K562 (cell line): ENCODE data around the gene GSTA4. TPM values are rescaled to one million over a fixed set of nuclear protein-coding genes. Genes with fewer than 3 reads are reported as not detected.

Experiments
- ATAC-seq: fragments of 200-7000 bp; cut with Tn5 transposase; 3 replicates; pipeline ENCODE4 v1.9.1; 2020; ENCODE audit warnings: moderate library complexity
- BruUV-seq: library from RNA; stranded (reverse); fragments of 400-500 nt; replicated peaks from 2 replicates; lab custom pipeline; 2021; lab: Mats Ljungman, UMichigan
- CTCF ChIA-PET: fragments of 300-600 bp; formaldehyde crosslinking; extraction: SDS; loops from one replicate; lab custom pipeline; 2021; ENCODE audit warnings: low intra/inter-chr PET ratio; lab: Yijun Ruan, JAX
- POLR2A ChIA-PET: fragments of 300-600, 350-650 bp; sonication (Branson Sonifier 250); formaldehyde crosslinking; extraction: SDS; loops from one replicate; lab custom pipeline; 2021; ENCODE audit warnings: antibody characterized with exemption, inconsistent platforms; lab: Yijun Ruan, JAX
- DNase-seq, 4 experiments: peaks; one replicate each; pipeline versions ENCODE4 v3.0.0 to v3.0.0-alpha.2; 2011 to 2018; ENCODE audit warnings: low spot score in 3 of 4, mixed read lengths in 3 of 4; ENCODE audit errors: extremely low read depth in 1 of 4
- FAIRE-seq: peaks from 2 replicates; lab custom pipeline; 2011; peaks lifted over from hg19 to GRCh38; lab: Jason Lieb, UNC
- H2AFZ ChIP-seq: 2 replicates; pipeline ENCODE4 v1.6.0; 2011; ENCODE audit warnings: low read depth, low read length, control low read depth, inconsistent platforms
- H3K27ac ChIP-seq: fragments of 200-600 bp; 3 replicates; pipeline ENCODE4 v1.8.0; 2011; ENCODE audit warnings: low read depth, mild to moderate bottlenecking, control low read depth, inconsistent platforms, low read length, moderate library complexity, mixed read lengths; ENCODE audit errors: extremely low read depth
- H3K27me3 ChIP-seq, 2 experiments: fragments of 300-600 bp in 1 of 2; 2 replicates in 1 of 2; 3 replicates in 1 of 2; pipeline versions ENCODE4 v1.6.0 to v1.8.0; 2011; ENCODE audit warnings: inconsistent platforms in 2 of 2, low read length in 2 of 2, mild to moderate bottlenecking in 1 of 2, mixed read lengths in 1 of 2, moderate library complexity in 1 of 2; ENCODE audit not compliant: control insufficient read depth in 2 of 2, insufficient read depth in 2 of 2
- H3K36me3 ChIP-seq: fragments of 300-600 bp; 3 replicates; pipeline ENCODE4 v1.8.0; 2011; ENCODE audit warnings: mild to moderate bottlenecking, low read length, inconsistent platforms; ENCODE audit not compliant: control insufficient read depth, insufficient read depth
- H3K4me1 ChIP-seq, 2 experiments: fragments of 200-600 bp in 1 of 2; replicated peaks in 1 of 2; 2 replicates in 1 of 2; 3 replicates in 1 of 2; pipeline versions ENCODE4 v1.5.1 to v1.8.0; 2011; ENCODE audit warnings: inconsistent platforms in 2 of 2, low read length in 2 of 2, mild to moderate bottlenecking in 1 of 2, mixed read lengths in 1 of 2, moderate library complexity in 1 of 2; ENCODE audit not compliant: control insufficient read depth in 2 of 2, insufficient read depth in 2 of 2
- H3K4me2 ChIP-seq: 2 replicates; pipeline ENCODE4 v1.6.1; 2011; ENCODE audit warnings: low read length, control low read depth, inconsistent platforms, mixed read lengths; ENCODE audit not compliant: insufficient read depth
- H3K4me3 ChIP-seq: fragments of 200-600 bp; sonication (generic), shearing (Covaris generic); 2 replicates; pipeline ENCODE4 v1.5.1; 2016; ENCODE audit warnings: control low read depth, inconsistent platforms
- H3K79me2 ChIP-seq: fragments of 200-600 bp; 3 replicates; pipeline ENCODE4 v1.8.0; 2011; ENCODE audit warnings: low read length, inconsistent platforms; ENCODE audit not compliant: control insufficient read depth, insufficient read depth
- H3K9ac ChIP-seq, 2 experiments: 2 replicates each; pipeline versions ENCODE4 v1.6.0 to v1.6.1; 2011; ENCODE audit warnings: low read depth in 2 of 2, low read length in 2 of 2, control low read depth in 1 of 2, inconsistent platforms in 1 of 2, mild to moderate bottlenecking in 1 of 2, mixed read lengths in 1 of 2; ENCODE audit not compliant: insufficient read depth in 1 of 2
- H3K9me1 ChIP-seq: one replicate; pipeline ENCODE4 v1.6.0; 2011; ENCODE audit warnings: inconsistent platforms, mild to moderate bottlenecking, low read length, moderate library complexity; ENCODE audit not compliant: control insufficient read depth, insufficient read depth
- H3K9me3 ChIP-seq: replicated peaks from 2 replicates; pipeline ENCODE4 v1.5.1; 2011; ENCODE audit warnings: low read depth, low read length, inconsistent platforms; ENCODE audit not compliant: control insufficient read depth, insufficient read depth
- H4K20me1 ChIP-seq: replicated peaks from 2 replicates; pipeline ENCODE4 v1.6.1; 2011; ENCODE audit warnings: low read length, inconsistent platforms, mixed read lengths; ENCODE audit not compliant: control insufficient read depth, insufficient read depth
- CHD4 ChIP-seq: fragments of 200-600 bp; sonication (generic); IDR thresholded peaks from 3 replicates; pipeline ENCODE4 v1.6.1; 2012; ENCODE audit warnings: low read depth, mild to moderate bottlenecking, mixed read lengths, low read length, inconsistent platforms; ENCODE audit not compliant: insufficient read depth, insufficient replicate concordance, poor library complexity, severe bottlenecking
- EHMT2 ChIP-seq: fragments of 450-650 bp; IDR thresholded peaks from 2 replicates; pipeline ENCODE4 v1.6.1; 2018; ENCODE audit warnings: antibody characterized with exemption
- FOXA1 ChIP-seq: fragments of 450-650 bp; IDR thresholded peaks from 2 replicates; pipeline ENCODE4 v1.6.1; 2016; ENCODE audit warnings: mild to moderate bottlenecking, borderline replicate concordance
- FUS ChIP-seq: fragments of 200-400 bp; formaldehyde crosslinking; optimal IDR thresholded peaks from 2 replicates; pipeline ENCODE3; 2017; ENCODE audit warnings: low read depth, low read length
- GATA2 ChIP-seq: sonication (generic); formaldehyde crosslinking; IDR thresholded peaks from 2 replicates; pipeline ENCODE4 v1.4.0; 2020; ENCODE audit warnings: mild to moderate bottlenecking, missing genetic modification reagents
- HOXB6 ChIP-seq: fragments of 250-450 bp; sonication (Bioruptor Pico); IDR thresholded peaks from 2 replicates; pipeline ENCODE4 v1.5.1; 2022; ENCODE audit warnings: mild to moderate bottlenecking, borderline replicate concordance
- MECOM ChIP-seq: fragments of 250-450 bp; sonication (Bioruptor Pico); IDR thresholded peaks from 2 replicates; pipeline ENCODE4 v1.8.0; 2022; ENCODE audit warnings: inconsistent platforms
- SAFB ChIP-seq: fragments of 200-400 bp; formaldehyde crosslinking; IDR thresholded peaks from 2 replicates; pipeline ENCODE4 v1.6.1; 2017; ENCODE audit warnings: low read depth, low read length, borderline replicate concordance
- SIN3B ChIP-seq: fragments of 450-650 bp; IDR thresholded peaks from 2 replicates; pipeline ENCODE4 v1.6.1; 2017; ENCODE audit warnings: low read depth, mild to moderate bottlenecking, moderate library complexity
- SMARCC2 ChIP-seq: fragments of 450-650 bp; IDR thresholded peaks from 2 replicates; pipeline ENCODE4 v1.6.1; 2017; ENCODE audit warnings: antibody characterized with exemption, moderate library complexity, mild to moderate bottlenecking, low read depth
- ZKSCAN1 ChIP-seq: fragments of 150-350 bp; IDR thresholded peaks from 2 replicates; pipeline ENCODE4 v1.6.1; 2016; ENCODE audit warnings: low read depth, low read length
- ZNF134 ChIP-seq: fragments of 250-450 bp; sonication (Bioruptor Pico); conservative IDR thresholded peaks from 2 replicates; pipeline ENCODE4 v1.4.0; 2020
- ZNF444 ChIP-seq: fragments of 250-450 bp; sonication (Bioruptor Pico); IDR thresholded peaks from 2 replicates; pipeline ENCODE4 v1.4.0; 2020; ENCODE audit warnings: mild to moderate bottlenecking, moderate library complexity
- ZSCAN32 ChIP-seq: fragments of 450-650 bp; formaldehyde crosslinking; IDR thresholded peaks from 2 replicates; pipeline ENCODE4 v1.4.0; 2020; ENCODE audit warnings: mild to moderate bottlenecking, moderate library complexity
- in situ Hi-C: fragments of 300-500 bp; cut with MboI; formaldehyde crosslinking; loops from 4 replicates; pipeline ENCODE4 v1.15.0; 2018; ENCODE audit warnings: inconsistent platforms, mixed read lengths
- intact Hi-C: fragments of 100-400 bp; cut with micrococcal nuclease; formaldehyde crosslinking; loops from 2 replicates; pipeline ENCODE4 v1.14.2; 2022
- polyA plus RNA-seq, 8 experiments: library from polyadenylated mRNA; depleted of rRNA in 4 of 8; stranded (reverse) in 5 of 8; unstranded in 3 of 8; fragments of >200 nt; fragmentation: Nextera tagmentation in 2 of 8; fragmentation: Illumina TruSeq in 1 of 8; extraction: Ambion mirVana in 2 of 8; extraction: Trizol in 1 of 8; gene quantifications; 2 replicates each; pipeline versions ENCODE4 v1.2.1 to v1.2.3, GENCODE V29; 2011 to 2014; ENCODE audit warnings: inconsistent platforms in 1 of 8, missing spikeins in 1 of 8
- total RNA-seq, 7 experiments: library from RNA; depleted of rRNA in 6 of 7; stranded (reverse); fragments of >200 nt in 6 of 7; fragmentation: Illumina TruSeq in 2 of 7; extraction: Trizol in 2 of 7; gene quantifications; 2 replicates each; pipeline versions ENCODE4 v1.2.1 to v1.2.3, GENCODE V29; 2011 to 2021; ENCODE audit warnings: low replicate concordance in 1 of 7
- TF ChIP-seq, protein P1 (sequence below): fragments of 450-650 bp; IDR thresholded peaks from 2 replicates; pipeline ENCODE4 v1.6.1; 2017; ENCODE audit warnings: mild to moderate bottlenecking, moderate library complexity
- TF ChIP-seq, protein P2 (sequence below): sonication (generic); formaldehyde crosslinking; IDR thresholded peaks from 2 replicates; pipeline ENCODE4 v1.5.0; 2020; ENCODE audit warnings: missing genetic modification reagents
- TF ChIP-seq, protein P3 (sequence below): sonication (generic); formaldehyde crosslinking; IDR thresholded peaks from 2 replicates; pipeline ENCODE4 v1.8.0; 2022; ENCODE audit warnings: mild to moderate bottlenecking, low read depth, missing genetic modification reagents

GSTA4 gene
- total and polyA plus RNA-seq, 9 of the 15 experiments (the other 6 are each of a cell fraction or from before 2014, with no cell fraction given) = 0.89 to 4.0 (median 2.0) TPM

DNA sequence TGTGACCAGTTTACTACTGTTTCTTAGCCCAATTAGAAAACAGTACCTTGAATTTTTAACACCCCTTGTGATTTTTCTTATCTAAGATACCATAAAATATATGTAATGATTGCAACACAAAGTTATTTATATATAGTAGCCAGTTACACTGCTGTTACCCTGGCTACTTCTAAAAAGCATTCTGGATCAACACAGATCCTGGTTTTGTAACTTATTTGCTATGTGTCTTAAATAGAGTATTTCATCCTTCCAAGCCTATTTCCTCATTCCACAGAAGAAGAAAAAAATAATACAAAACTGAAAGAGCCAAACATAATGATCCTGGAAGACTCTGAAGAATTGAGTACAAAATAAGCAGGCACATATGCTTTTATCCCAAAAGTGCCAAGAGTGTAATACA, 19.0 kb upstream of the GSTA4 start:
- TF ChIP-seq EHMT2 (no peak), GATA2 (CRISPR knock-in tag) (no peak), FOXA1 (no peak), ZNF444 (CRISPR knock-in tag) (no peak), SIN3B (no peak), FUS (no peak), SMARCC2 (no peak), HOXB6 (no peak), MECOM (CRISPR knock-in tag) (no peak), CHD4 (no peak), ZNF134 (CRISPR knock-in tag) (no peak), SAFB (no peak), ZKSCAN1 (no peak), ZSCAN32 (CRISPR knock-in tag) (no peak)
- TF ChIP-seq, protein P1, sequence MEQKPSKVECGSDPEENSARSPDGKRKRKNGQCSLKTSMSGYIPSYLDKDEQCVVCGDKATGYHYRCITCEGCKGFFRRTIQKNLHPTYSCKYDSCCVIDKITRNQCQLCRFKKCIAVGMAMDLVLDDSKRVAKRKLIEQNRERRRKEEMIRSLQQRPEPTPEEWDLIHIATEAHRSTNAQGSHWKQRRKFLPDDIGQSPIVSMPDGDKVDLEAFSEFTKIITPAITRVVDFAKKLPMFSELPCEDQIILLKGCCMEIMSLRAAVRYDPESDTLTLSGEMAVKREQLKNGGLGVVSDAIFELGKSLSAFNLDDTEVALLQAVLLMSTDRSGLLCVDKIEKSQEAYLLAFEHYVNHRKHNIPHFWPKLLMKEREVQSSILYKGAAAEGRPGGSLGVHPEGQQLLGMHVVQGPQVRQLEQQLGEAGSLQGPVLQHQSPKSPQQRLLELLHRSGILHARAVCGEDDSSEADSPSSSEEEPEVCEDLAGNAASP = no peak
- TF ChIP-seq, protein P2, sequence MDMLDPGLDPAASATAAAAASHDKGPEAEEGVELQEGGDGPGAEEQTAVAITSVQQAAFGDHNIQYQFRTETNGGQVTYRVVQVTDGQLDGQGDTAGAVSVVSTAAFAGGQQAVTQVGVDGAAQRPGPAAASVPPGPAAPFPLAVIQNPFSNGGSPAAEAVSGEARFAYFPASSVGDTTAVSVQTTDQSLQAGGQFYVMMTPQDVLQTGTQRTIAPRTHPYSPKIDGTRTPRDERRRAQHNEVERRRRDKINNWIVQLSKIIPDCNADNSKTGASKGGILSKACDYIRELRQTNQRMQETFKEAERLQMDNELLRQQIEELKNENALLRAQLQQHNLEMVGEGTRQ (CRISPR knock-in tag) = no peak
- TF ChIP-seq, protein P3, sequence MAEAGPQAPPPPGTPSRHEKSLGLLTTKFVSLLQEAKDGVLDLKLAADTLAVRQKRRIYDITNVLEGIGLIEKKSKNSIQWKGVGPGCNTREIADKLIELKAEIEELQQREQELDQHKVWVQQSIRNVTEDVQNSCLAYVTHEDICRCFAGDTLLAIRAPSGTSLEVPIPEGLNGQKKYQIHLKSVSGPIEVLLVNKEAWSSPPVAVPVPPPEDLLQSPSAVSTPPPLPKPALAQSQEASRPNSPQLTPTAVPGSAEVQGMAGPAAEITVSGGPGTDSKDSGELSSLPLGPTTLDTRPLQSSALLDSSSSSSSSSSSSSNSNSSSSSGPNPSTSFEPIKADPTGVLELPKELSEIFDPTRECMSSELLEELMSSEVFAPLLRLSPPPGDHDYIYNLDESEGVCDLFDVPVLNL (CRISPR knock-in tag) = no peak
- ChIA-PET CTCF (no interaction called here), POLR2A (no interaction called here)
- H3K9me3 ChIP-seq = no peaks in the 10 kb centered on the region
- H4K20me1 ChIP-seq = no peaks in the 10 kb centered on the region
- BruUV-seq = no TSS peak
- no peaks in the 10 kb centered on the region for H3K4me1 ChIP-seq
- DNase-seq (no peak), FAIRE-seq (no peak), ATAC-seq (no peak)
- H3K27ac ChIP-seq = no peak overlapping the region
- no peaks in the 10 kb centered on the region for H3K27me3 ChIP-seq
- intact Hi-C loops (no loop called here), in situ Hi-C loops (no loop called here)
- H3K9ac ChIP-seq = no peak overlapping the region
- H3K9me1 ChIP-seq = no peaks in the 10 kb centered on the region
- H3K36me3 ChIP-seq = peaks cover 8% of the 10 kb centered on the region; the same call in 1 of the 3 replicates
- H2AFZ ChIP-seq = no peak overlapping the region
- no peaks in the 10 kb centered on the region for H3K79me2 ChIP-seq
- no peak overlapping the region for H3K4me3 ChIP-seq
- H3K4me2 ChIP-seq = no peak overlapping the region
